Measurements from ENCODE around the gene OR56A4. TPM values are rescaled to one million over a fixed set of nuclear protein-coding genes. Genes with fewer than 3 reads are reported as not detected.

OR56A4 gene
- total RNA-seq, 1 experiment from 2014 or later: 0.20 TPM

DNA sequence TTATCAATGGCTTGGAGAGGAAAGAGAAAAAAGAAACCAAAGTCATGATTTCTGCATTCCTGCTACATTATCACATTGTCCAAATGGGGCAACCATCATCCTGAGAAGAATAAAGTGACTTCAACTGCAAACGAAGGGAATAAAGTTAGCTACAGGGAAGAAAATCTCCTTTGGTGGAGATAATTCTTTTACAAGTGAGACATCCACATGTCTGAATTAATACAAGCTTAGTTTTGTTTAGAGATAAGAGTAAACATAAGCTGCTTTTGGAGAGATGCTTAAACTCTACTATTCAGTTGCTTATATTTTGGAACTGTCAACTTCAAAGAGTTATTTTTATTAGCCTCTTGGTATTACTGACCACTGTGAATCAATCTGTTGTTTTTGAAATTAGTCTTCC is 19.9 kb downstream of the OR56A4 start, which contains the start of gene OR52L1:
Gene OR52L1 (minus strand): TSS at position 101 of the 400 bp plus-strand sequence. CDS start 55 bp downstream, at position 46.
- H3K9me3 Mint-ChIP-seq: peaks cover 16% of the 10 kb centered on the region
- H3K27ac Mint-ChIP-seq: no peak within 1 kb of the TSS
- ChIA-PET POLR2A (no interaction called here), CTCF (no interaction called here)
- H3K36me3 Mint-ChIP-seq: no peaks in the 10 kb centered on the region
- H3K27me3 Mint-ChIP-seq (ENCODE audit: low read depth): peaks cover 2% of the 10 kb centered on the region; the same call in 1 of the 2 replicates
- no peak for ATAC-seq
- no peak for DNase-seq (ENCODE audit: low spot score)
- no peak for TF ChIP-seq ELF4 (CRISPR knock-in tag; IDR thresholded peaks at IDR 0.05; ENCODE audit: low read depth)
- TF ChIP-seq FOXJ3 (CRISPR knock-in tag; IDR thresholded peaks at IDR 0.05; ENCODE audit: borderline replicate concordance): no peak
- no peak for TF ChIP-seq SP1 (CRISPR knock-in tag; conservative IDR thresholded peaks at IDR 0.05)
- TF ChIP-seq, protein P1, sequence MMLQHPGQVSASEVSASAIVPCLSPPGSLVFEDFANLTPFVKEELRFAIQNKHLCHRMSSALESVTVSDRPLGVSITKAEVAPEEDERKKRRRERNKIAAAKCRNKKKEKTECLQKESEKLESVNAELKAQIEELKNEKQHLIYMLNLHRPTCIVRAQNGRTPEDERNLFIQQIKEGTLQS (CRISPR knock-in tag; conservative IDR thresholded peaks at IDR 0.05): no peak
- TF ChIP-seq GRHL2 (CRISPR knock-in tag; IDR thresholded peaks at IDR 0.05; ENCODE audit: insufficient replicate concordance, severe bottlenecking): no peak
- TF ChIP-seq, protein P2, sequence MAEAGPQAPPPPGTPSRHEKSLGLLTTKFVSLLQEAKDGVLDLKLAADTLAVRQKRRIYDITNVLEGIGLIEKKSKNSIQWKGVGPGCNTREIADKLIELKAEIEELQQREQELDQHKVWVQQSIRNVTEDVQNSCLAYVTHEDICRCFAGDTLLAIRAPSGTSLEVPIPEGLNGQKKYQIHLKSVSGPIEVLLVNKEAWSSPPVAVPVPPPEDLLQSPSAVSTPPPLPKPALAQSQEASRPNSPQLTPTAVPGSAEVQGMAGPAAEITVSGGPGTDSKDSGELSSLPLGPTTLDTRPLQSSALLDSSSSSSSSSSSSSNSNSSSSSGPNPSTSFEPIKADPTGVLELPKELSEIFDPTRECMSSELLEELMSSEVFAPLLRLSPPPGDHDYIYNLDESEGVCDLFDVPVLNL (CRISPR knock-in tag; IDR thresholded peaks at IDR 0.05; ENCODE audit: borderline replicate concordance, low read depth): no peak
- H3K4me1 Mint-ChIP-seq: no peaks in the 10 kb centered on the region
- H3K4me3 Mint-ChIP-seq: no peak within 1 kb of the TSS

DNA sequence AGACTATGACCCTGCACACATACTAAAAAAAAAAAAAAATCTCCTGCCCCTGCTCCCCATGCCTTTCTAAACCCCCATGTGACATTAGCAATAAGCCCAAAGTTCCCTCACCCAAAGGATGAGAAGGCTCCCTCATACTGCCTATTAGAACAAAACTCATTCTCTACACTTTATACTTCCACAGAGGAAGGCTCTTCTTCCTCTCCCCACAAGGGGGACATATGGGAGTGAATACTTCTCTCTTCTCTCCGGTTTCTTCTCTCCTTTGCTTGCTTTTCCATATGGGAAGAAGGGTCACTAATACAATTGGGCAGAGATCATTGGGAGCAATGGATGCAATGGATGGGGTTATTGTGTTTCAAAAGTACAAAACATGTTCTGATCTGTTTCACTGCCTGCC is 23.3 kb downstream of the OR56A4 start:
- Mint-ChIP-seq H3K9me3 (peaks cover 50% of the 10 kb centered on the region), H3K36me3 (peaks cover 11% of the 10 kb centered on the region; the same call in 1 of the 2 replicates), H3K4me3 (no peak overlapping the region), H3K27ac (no peak overlapping the region), H3K4me1 (no peaks in the 10 kb centered on the region), H3K27me3 (ENCODE audit: low read depth) (peaks cover 11% of the 10 kb centered on the region; the same call in 1 of the 2 replicates)
- ChIA-PET CTCF (no interaction called here), POLR2A (no interaction called here)
- ATAC-seq: peak; percentile 57
- TF ChIP-seq FOXJ3 (CRISPR knock-in tag; IDR thresholded peaks at IDR 0.05; ENCODE audit: borderline replicate concordance) (no peak), MYBL2 (CRISPR knock-in tag; IDR thresholded peaks at IDR 0.05) (no peak), ZNF232 (CRISPR knock-in tag; IDR thresholded peaks at IDR 0.05) (no peak), RELA (CRISPR knock-in tag; IDR thresholded peaks at IDR 0.05; ENCODE audit: borderline replicate concordance) (no peak), IRF2 (CRISPR knock-in tag; IDR thresholded peaks at IDR 0.05; ENCODE audit: borderline replicate concordance, low read depth) (no peak)
- TF ChIP-seq, protein P1 (CRISPR knock-in tag; conservative IDR thresholded peaks at IDR 0.05): no peak
- TF ChIP-seq, protein P3, sequence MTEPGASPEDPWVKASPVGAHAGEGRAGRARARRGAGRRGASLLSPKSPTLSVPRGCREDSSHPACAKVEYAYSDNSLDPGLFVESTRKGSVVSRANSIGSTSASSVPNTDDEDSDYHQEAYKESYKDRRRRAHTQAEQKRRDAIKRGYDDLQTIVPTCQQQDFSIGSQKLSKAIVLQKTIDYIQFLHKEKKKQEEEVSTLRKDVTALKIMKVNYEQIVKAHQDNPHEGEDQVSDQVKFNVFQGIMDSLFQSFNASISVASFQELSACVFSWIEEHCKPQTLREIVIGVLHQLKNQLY (CRISPR knock-in tag; IDR thresholded peaks at IDR 0.05): no peak
- TF ChIP-seq, protein P4, sequence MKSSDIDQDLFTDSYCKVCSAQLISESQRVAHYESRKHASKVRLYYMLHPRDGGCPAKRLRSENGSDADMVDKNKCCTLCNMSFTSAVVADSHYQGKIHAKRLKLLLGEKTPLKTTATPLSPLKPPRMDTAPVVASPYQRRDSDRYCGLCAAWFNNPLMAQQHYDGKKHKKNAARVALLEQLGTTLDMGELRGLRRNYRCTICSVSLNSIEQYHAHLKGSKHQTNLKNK (CRISPR knock-in tag; IDR thresholded peaks at IDR 0.05): no peak
- TF ChIP-seq, protein P2 (CRISPR knock-in tag; IDR thresholded peaks at IDR 0.05; ENCODE audit: borderline replicate concordance, low read depth): no peak
- TF ChIP-seq, protein P5, sequence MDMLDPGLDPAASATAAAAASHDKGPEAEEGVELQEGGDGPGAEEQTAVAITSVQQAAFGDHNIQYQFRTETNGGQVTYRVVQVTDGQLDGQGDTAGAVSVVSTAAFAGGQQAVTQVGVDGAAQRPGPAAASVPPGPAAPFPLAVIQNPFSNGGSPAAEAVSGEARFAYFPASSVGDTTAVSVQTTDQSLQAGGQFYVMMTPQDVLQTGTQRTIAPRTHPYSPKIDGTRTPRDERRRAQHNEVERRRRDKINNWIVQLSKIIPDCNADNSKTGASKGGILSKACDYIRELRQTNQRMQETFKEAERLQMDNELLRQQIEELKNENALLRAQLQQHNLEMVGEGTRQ (CRISPR knock-in tag; IDR thresholded peaks at IDR 0.05): no peak
- no peak for DNase-seq (ENCODE audit: low spot score)

DNA sequence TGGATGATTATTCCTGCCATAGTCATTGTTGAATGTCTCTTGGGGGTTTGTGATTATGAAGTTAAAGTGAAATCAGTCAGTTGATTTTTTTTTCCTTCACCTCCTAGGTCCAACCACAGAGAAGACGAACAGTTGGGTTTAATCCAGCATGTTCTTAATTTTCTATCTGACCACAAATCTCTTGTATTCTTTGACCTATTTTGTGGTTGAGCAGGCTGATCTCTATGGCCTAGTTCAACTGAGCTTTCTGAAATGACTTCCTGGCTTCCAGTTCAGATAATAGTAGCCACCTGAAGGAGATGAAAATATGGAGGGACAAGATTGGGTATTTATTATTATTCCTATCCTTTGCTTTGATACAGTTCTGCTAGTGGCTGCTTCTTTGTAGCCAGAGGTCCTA is 33.2 kb downstream of the OR56A4 start:
- H3K36me3 Mint-ChIP-seq: no peaks in the 10 kb centered on the region
- ATAC-seq (no peak), DNase-seq (ENCODE audit: low spot score) (no peak)
- H3K9me3 Mint-ChIP-seq: peaks cover 19% of the 10 kb centered on the region
- H3K27ac Mint-ChIP-seq: no peak overlapping the region
- ChIA-PET POLR2A (no interaction called here), CTCF (no interaction called here)
- H3K4me1 Mint-ChIP-seq: no peaks in the 10 kb centered on the region
- peaks cover 14% of the 10 kb centered on the region for H3K27me3 Mint-ChIP-seq (ENCODE audit: low read depth)
- H3K4me3 Mint-ChIP-seq: no peak overlapping the region
- TF ChIP-seq, protein P6, sequence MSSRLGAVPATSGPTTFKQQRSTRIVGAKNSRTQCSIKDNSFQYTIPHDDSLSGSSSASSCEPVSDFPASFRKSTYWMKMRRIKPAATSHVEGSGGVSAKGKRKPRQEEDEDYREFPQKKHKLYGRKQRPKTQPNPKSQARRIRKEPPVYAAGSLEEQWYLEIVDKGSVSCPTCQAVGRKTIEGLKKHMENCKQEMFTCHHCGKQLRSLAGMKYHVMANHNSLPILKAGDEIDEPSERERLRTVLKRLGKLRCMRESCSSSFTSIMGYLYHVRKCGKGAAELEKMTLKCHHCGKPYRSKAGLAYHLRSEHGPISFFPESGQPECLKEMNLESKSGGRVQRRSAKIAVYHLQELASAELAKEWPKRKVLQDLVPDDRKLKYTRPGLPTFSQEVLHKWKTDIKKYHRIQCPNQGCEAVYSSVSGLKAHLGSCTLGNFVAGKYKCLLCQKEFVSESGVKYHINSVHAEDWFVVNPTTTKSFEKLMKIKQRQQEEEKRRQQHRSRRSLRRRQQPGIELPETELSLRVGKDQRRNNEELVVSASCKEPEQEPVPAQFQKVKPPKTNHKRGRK (CRISPR knock-in tag; IDR thresholded peaks at IDR 0.05; ENCODE audit: borderline replicate concordance): no peak
- TF ChIP-seq OVOL2 (CRISPR knock-in tag; IDR thresholded peaks at IDR 0.05; ENCODE audit: borderline replicate concordance): no peak
- no peak for TF ChIP-seq FOXP1 (CRISPR knock-in tag; IDR thresholded peaks at IDR 0.05; ENCODE audit: borderline replicate concordance)
- TF ChIP-seq, protein P7, sequence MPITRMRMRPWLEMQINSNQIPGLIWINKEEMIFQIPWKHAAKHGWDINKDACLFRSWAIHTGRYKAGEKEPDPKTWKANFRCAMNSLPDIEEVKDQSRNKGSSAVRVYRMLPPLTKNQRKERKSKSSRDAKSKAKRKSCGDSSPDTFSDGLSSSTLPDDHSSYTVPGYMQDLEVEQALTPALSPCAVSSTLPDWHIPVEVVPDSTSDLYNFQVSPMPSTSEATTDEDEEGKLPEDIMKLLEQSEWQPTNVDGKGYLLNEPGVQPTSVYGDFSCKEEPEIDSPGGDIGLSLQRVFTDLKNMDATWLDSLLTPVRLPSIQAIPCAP (CRISPR knock-in tag; IDR thresholded peaks at IDR 0.05): no peak
- no peak for TF ChIP-seq MXD4 (CRISPR knock-in tag; IDR thresholded peaks at IDR 0.05; ENCODE audit: borderline replicate concordance)
- TF ChIP-seq SMAD3 (CRISPR knock-in tag; IDR thresholded peaks at IDR 0.05; ENCODE audit: borderline replicate concordance): no peak
- TF ChIP-seq, protein P8, sequence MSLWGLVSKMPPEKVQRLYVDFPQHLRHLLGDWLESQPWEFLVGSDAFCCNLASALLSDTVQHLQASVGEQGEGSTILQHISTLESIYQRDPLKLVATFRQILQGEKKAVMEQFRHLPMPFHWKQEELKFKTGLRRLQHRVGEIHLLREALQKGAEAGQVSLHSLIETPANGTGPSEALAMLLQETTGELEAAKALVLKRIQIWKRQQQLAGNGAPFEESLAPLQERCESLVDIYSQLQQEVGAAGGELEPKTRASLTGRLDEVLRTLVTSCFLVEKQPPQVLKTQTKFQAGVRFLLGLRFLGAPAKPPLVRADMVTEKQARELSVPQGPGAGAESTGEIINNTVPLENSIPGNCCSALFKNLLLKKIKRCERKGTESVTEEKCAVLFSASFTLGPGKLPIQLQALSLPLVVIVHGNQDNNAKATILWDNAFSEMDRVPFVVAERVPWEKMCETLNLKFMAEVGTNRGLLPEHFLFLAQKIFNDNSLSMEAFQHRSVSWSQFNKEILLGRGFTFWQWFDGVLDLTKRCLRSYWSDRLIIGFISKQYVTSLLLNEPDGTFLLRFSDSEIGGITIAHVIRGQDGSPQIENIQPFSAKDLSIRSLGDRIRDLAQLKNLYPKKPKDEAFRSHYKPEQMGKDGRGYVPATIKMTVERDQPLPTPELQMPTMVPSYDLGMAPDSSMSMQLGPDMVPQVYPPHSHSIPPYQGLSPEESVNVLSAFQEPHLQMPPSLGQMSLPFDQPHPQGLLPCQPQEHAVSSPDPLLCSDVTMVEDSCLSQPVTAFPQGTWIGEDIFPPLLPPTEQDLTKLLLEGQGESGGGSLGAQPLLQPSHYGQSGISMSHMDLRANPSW (CRISPR knock-in tag; conservative IDR thresholded peaks at IDR 0.05; ENCODE audit: low read depth): no peak

Data from WTC11 (cell line).